ENCODE measurements around the gene TACC2.
"Not testable (repeated sequence)": the region's sequence is repeated elsewhere in the genome, so short reads cannot be mapped to it uniquely, and the experiment has no call there.

TACC2 gene

GRCh38 chr10:122190176-122190943, 201.4 kb downstream of the TACC2 start:
- DNase-seq (ENCODE audit: low read depth in 2 of 2): no peak

DNA sequence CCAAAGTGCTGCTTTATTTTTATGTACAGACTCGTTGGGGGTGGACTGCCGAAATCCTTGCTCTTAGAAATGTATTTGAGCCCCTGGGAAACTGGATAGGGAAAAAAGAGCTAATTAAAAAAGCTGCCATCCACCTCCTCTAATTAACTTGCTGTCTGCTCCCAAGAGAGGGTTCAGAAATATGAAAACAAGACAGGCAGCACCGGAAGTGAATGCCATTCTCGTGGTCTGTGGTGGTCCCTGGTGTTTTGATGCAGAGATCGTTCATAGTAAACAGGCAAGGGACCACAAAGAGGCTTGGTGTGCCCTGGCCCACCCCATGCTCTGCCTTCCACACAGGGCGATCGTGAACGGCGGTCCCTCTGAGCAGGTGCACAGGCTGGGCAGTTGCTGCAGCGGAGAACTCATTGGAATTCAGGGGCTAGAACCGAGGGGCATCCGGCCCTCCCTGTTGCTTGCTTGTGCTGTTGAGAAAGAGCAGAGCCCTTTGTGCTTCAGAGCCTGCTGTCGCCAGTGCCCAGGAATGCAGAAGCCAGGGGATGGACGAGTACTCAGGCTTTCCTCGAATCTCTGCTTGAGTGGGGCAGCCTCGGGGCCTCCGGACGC, 203.1 kb downstream of the TACC2 start:
- DNase-seq (ENCODE audit: low read depth in 2 of 2): no peak

DNA sequence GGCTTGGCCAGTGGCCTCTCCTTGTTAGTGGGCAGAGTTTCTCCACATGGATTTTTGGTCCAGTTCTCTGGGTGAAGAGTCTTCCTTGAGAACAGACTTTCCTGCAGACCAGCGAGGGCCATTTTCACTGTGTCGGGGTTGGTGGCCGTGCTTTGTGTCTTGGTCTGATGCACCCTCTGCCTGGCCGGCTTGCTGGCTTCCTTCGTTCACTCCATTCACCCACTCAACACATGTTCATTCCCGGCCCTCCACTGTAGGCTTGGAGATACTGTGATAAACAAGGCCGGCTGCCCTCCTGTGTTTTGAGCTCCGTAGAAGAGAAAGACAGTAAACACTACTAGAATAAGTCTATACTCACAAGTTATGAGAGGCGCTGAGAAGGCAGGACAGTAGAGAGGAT, 205.3 kb downstream of the TACC2 start:
- no peak for DNase-seq (ENCODE audit: low read depth in 2 of 2)

- no peak for DNase-seq (ENCODE audit: low read depth in 2 of 2)
Observed at GRCh38 chr10:122196218-122196617, 207.3 kb downstream of the TACC2 start.

DNA sequence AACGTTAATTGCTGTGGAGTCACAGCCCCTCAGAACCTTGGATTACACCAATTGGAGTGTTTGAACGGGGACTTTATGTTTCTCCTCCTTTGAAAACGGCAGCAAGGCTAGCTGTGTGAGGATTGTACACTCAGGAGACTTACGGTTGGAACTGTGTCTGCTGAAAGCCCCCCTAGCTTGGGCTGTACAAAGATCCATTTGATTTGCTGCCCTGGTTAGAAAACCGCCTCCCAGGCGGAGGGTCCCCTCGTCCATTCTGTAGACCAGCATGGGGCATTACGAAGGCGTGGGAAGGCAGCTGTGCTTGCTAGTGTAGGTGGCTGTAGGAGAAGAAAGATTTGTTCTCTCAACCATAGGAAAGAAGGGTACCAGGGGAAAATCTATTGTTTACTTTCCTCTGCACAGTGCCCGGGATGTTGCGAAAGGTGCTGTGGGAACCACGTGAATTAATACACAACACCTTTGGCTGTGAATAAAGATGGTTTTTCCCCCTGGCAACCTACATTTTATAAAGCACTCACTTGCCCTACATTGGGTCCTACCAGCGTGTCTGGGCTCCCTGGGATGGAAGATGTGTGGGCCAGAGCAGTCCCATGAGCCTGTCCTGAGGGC, 208.8 kb downstream of the TACC2 start:
- no peak for DNase-seq (ENCODE audit: low read depth in 2 of 2)

DNA sequence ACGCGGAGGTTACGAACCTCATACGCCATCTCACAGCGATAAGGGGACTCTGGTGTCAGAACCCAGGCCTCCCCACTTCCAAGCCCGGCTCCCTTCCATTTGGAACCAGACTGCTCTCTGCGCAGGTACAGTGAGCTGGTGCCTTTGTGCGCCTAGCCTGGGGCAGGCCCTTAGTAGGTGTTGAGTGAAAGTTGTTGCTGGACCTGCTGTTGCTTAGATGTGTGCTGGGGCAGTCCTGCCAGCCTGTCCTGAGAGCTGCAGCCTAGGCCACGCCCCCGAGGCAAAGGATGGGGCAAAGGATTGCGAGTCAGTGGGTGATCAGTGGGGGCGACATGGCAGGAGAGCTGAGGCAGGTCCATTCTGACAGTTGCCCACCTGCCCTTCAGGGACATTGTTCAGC, 209.7 kb downstream of the TACC2 start:
- DNase-seq (ENCODE audit: low read depth in 2 of 2): no peak

DNA sequence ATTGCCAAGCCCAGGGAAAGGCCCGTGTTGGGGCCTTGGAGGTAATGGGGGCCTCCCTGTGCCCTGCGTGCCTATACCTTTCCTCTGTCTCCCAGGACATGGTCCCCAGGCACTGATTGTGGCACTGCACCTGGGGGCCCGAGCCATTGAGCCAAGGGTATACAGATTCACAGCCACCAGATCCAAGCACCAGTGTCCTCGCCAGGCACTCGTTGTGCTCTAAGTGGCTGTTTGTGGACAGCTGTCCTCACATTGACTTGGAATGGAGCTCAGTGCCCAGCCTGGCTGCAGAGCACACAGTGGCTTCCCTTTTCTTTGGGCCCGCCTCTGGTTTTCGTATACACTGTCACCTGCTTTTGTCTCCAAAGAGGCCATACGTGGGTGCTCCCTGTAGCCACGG, 210.1 kb downstream of the TACC2 start:
- no peak for DNase-seq (ENCODE audit: low read depth in 2 of 2)

DNA sequence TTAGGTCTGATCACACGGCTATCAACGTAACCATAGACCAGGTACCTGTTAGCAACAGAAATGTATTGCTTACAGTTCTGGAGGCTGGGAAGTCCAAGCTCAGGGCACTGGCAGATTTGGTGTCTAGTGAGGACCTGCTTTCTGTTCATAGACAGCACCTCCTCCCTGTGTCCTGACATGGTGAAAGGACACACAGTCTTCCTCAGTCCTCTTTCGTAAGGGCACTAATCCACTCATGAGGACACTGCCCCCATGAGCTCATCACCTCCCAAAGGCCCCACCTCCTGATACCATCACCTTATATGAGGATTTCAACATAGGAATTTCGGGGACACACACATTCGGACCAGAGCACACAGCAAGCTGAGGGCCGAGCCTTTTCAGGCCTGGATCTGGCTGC, 210.7 kb downstream of the TACC2 start:
- DNase-seq (ENCODE audit: low read depth in 2 of 2): no peak

DNA sequence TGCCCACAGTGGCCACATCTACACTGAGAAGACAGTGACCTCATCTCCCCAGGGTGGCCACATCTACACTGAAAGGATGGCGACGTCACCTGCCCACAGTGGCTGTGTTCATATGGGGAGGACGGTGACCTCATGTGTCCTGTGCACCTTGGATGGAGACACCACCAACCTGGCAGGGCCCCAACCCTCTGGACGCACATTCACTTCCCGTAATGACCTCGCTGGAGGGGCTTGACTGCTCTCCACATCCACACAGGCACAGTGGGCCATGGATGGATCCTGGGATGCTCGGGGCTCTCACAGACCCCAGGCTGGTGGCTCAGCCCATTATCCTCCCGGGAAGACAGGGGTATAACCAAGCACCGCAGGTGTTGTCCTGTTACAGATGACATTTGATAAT, 212.4 kb downstream of the TACC2 start:
- DNase-seq (ENCODE audit: low read depth in 2 of 2): no peak

GRCh38 chr10:122203180-122203579, 214.2 kb downstream of the TACC2 start:
- not testable (repeated sequence) for DNase-seq (ENCODE audit: low read depth in 2 of 2)

DNA sequence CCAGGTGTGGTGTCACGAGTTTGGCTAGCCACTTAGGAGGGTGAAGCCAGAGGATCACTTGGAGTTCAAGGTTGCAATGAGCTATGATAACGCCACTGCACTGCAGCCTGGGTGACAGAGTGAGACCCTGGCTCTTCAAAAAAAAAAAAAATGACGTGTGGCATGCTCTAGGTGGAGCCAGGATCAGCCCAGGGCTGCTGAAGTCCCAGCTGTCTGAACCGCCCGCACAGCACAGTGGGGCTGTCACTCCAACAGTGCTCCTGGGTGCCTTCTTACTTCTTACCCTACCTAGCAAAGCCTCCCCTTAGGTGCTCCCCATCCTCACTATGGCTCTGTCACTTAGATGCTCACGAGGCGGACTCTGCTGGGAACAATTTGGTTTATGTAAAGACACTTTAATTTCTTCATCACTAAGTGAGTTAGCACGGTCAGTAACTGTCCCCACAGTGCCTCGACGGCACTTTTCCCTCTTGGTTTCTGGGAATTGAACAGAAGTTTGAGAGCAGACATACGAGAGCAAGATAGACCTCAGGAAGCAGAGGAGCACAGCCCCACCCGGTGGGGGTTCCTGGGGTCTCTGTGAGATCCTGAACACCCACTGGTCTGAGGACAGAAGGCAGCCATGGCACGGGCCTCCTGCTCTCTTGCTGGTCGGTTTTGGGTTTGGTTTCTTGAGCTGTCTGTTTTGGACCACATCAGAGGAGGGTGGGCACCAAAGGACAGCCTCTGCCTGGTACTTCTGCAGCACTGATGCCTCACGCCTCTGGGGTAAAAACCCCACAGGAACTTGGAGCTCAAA, 215.9 kb downstream of the TACC2 start:
- no peak for DNase-seq (ENCODE audit: low read depth in 2 of 2)

- no peak for DNase-seq (ENCODE audit: low read depth in 2 of 2)
Observed at GRCh38 chr10:122206471-122207065, 217.6 kb downstream of the TACC2 start.

- no peak for DNase-seq (ENCODE audit: low read depth in 2 of 2)
Observed at GRCh38 chr10:122207163-122207562, 218.2 kb downstream of the TACC2 start.

DNA sequence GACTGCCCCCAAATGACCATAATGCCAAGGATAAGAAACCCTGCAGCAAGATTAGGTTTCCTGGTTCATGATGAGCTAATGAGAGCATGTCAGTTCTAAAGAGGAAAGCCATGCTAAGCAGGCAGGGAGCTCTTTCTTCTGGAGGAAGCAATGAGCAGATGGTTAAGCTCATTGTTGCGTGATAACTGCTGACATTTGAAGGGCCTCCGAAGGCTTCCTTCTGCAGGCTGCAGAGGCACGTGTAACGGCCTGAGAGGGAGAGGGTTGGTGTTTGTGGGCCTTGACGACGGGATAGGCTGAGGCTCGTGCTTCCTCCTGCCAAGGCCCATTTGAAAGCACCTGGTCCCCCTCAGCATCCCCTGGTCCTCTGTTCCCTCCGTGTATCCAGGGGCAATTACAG, 218.6 kb downstream of the TACC2 start:
- DNase-seq (ENCODE audit: low read depth in 2 of 2): no peak

DNA sequence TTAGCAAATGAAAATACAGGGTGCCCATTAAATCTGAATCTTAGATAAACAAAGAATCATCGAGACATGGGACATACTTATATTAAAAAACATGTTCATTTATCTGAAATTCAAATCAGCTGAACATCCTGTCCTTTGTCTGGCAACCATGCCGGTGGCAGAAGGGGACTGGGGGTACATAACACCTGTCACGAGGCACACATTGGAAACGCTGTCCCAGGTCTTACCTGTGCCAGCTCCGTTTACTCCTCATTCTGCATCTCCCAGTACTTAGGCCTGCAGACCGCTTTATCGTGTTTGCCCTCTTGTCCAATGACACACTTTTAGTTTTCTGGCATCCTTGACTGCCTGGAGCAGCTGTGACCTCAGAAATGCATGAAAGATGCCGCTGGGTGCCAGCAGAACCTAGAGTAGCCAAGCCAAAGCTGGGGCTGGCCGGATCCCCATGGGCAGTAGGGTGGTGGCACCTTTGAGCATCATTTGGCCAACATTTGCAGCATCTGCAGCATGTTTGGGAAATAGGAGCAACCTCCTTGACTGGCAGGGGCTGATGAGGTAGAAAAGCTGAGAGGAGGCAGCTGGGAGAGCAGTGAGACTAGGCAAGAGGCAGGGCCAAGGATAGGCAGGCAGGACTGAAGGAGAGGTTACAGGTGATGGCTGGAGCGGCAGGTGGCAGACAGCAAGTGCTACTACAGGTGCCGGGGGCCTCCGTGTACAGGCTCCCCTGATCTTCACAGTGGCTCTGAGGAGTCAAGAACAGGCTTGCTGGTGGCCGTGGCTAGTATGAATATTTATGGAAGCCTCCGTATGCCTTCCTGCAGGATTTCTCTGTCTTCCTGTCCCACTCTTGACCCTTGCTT, 219.8 kb downstream of the TACC2 start:
- no peak for DNase-seq (ENCODE audit: low read depth in 2 of 2)

DNA sequence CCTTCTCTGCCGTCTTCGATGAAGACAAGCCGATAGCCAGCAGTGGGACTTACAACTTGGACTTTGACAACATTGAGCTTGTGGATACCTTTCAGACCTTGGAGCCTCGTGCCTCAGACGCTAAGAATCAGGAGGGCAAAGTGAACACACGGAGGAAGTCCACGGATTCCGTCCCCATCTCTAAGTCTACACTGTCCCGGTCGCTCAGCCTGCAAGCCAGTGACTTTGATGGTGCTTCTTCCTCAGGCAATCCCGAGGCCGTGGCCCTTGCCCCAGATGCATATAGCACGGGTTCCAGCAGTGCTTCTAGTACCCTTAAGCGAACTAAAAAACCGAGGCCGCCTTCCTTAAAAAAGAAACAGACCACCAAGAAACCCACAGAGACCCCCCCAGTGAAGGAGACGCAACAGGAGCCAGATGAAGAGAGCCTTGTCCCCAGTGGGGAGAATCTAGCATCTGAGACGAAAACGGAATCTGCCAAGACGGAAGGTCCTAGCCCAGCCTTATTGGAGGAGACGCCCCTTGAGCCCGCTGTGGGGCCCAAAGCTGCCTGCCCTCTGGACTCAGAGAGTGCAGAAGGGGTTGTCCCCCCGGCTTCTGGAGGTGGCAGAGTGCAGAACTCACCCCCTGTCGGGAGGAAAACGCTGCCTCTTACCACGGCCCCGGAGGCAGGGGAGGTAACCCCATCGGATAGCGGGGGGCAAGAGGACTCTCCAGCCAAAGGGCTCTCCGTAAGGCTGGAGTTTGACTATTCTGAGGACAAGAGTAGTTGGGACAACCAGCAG, 221.7 kb downstream of the TACC2 start:
- DNase-seq (ENCODE audit: low read depth in 2 of 2): no peak

GRCh38 chr10:122213364-122213763, 224.4 kb downstream of the TACC2 start:
- DNase-seq (ENCODE audit: low read depth in 2 of 2): no peak

- DNase-seq (ENCODE audit: low read depth in 2 of 2): no peak
Observed at GRCh38 chr10:122213766-122214165, 224.8 kb downstream of the TACC2 start.

- DNase-seq (ENCODE audit: low read depth in 2 of 2): no peak
Observed at GRCh38 chr10:122216047-122216446, 227.1 kb downstream of the TACC2 start.

- DNase-seq (ENCODE audit: low read depth in 2 of 2): no peak
Observed at GRCh38 chr10:122219340-122219739, 230.4 kb downstream of the TACC2 start.

Data from activated CD8-positive, alpha-beta memory T cell treated with anti-CD3 and anti-CD28 coated beads for 4 hours (primary cell).